ENCODE data around the gene SYNGAP1. TPM values are rescaled to one million over a fixed set of nuclear protein-coding genes. Genes with fewer than 3 reads are reported as not detected.

Gene SYNGAP1
- total and polyA plus RNA-seq, 2 of the 8 experiments (the other 6 are each of a cell fraction or from before 2014, with no cell fraction given): 31.0 to 101 TPM

DNA sequence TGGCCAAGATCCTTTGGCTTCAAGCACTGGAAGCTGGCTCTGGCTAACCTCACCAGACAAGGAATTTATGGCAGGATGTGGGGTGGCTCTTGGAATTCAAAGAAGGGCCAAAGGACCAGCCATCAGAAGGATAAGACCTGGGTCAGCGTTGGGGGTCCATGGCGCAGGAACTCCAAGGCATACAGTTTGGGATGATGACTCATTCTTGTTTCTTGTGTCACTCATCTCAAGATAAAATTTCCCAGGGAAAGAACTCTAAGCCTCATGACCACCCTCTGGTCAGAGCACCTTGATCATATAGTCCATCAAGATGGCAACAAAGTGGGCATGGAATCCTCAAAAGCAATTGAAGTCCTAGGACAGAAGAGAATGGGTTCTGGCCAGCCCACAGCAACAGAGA is 39.4 kb downstream of the SYNGAP1 start:
- H3K9ac ChIP-seq (replicated peaks in 1 of 4; ENCODE audit: extremely low read depth in 1 of 4, low read depth in 3 of 4, low read length in 3 of 4): no peak overlapping the region
- H3K4me2 ChIP-seq (ENCODE audit: insufficient read depth in 1 of 2, low read depth in 2 of 2, low read length in 2 of 2): no peak overlapping the region
- H2BK15ac ChIP-seq (ENCODE audit: low read length): no peak overlapping the region; the same call in 1 of the 2 replicates
- peaks cover 5% of the 10 kb centered on the region; the same call in 1 of the 2 replicates for H3K79me1 ChIP-seq (ENCODE audit: low read depth, low read length)
- no peak overlapping the region for H4K91ac ChIP-seq (replicated peaks; ENCODE audit: insufficient read length, low read length)
- CTCF ChIA-PET (ENCODE audit: partially characterized antibody): interaction anchor here (1.3 kb wide), 1 partner anchor 28 kb away, joined by 3 read pairs; no protein-coding TSS in a partner anchor
- H3K23ac ChIP-seq (ENCODE audit: insufficient read length): no peak overlapping the region
- H3K18ac ChIP-seq (ENCODE audit: extremely low read depth, low read length): no peak overlapping the region
- no peak overlapping the region for H4K5ac ChIP-seq (ENCODE audit: insufficient read length, low read depth, low read length)
- H3K27me3 ChIP-seq (replicated peaks in 1 of 4; ENCODE audit: control insufficient read depth in 3 of 4, extremely low read depth in 1 of 4, insufficient read depth in 3 of 4, low read length in 3 of 4): no peaks in the 10 kb centered on the region
- H3K23me2 ChIP-seq (ENCODE audit: low read depth, low read length): peaks cover 5% of the 10 kb centered on the region
- peaks cover 0 to 13% of the 10 kb centered on the region in 2 experiments; a peak in 2 of 4 replicates for H3K79me2 ChIP-seq (ENCODE audit: control insufficient read depth in 1 of 2, insufficient read depth in 2 of 2, low read length in 2 of 2)
- H3K14ac ChIP-seq (ENCODE audit: insufficient read length): no peak overlapping the region
- no peak overlapping the region for H2AFZ ChIP-seq (ENCODE audit: low read length)
- no peaks in the 10 kb centered on the region for H4K20me1 ChIP-seq (replicated peaks in 1 of 2; ENCODE audit: control insufficient read depth in 1 of 2, insufficient read depth in 2 of 2, low read length in 2 of 2)
- DNase-seq (ENCODE audit: low read depth in 1 of 2, low spot score in 2 of 2) (no peak), FAIRE-seq (no peak)
- H3K9me3 ChIP-seq (ENCODE audit: insufficient read depth in 2 of 2, low read depth in 1 of 2, low read length in 1 of 2): no peaks in the 10 kb centered on the region
- H4K8ac ChIP-seq (ENCODE audit: extremely low read depth, insufficient read depth, low read length): no peak overlapping the region
- no peak overlapping the region for H2AK5ac ChIP-seq (ENCODE audit: low read depth, low read length)
- H3K4me3 ChIP-seq (ENCODE audit: extremely low read depth in 1 of 4, insufficient read depth in 2 of 4, low read depth in 3 of 4, low read length in 4 of 4): no peak overlapping the region
- POLR2A ChIA-PET (ENCODE audit: partially characterized antibody): interaction anchor here (1.1 to 17.2 kb wide), 5 partner anchors 8 to 182 kb away, joined by 4 to 381 read pairs (median 6); partner anchors contain the start of gene B3GALT4
- no peak overlapping the region for H2BK12ac ChIP-seq (ENCODE audit: low read depth, low read length)
- WGBS, 2 experiments (ENCODE audit: extremely low coverage in 1 of 2, insufficient coverage in 1 of 2, insufficient read length in 1 of 2, insufficient replicate concordance in 2 of 2, low coverage in 1 of 2, low lambda C conversion rate in 2 of 2, missing lambda C conversion rate in 1 of 2): 90% methylated on average over 2 of the region's 2 CpGs; no CpG with 5 or more reads in 1 of the 2 experiments
- H3K36me3 ChIP-seq (ENCODE audit: control insufficient read depth in 2 of 4, insufficient read depth in 4 of 4, low read length in 3 of 4): peaks cover 10 to 12% (median 11%) of the 10 kb centered on the region in 4 experiments; a peak in 5 of 8 replicates
- no peak overlapping the region for H2BK20ac ChIP-seq (ENCODE audit: low read length)
- peaks cover 0 to 5% (median 4%) of the 10 kb centered on the region in 4 experiments; a peak in 5 of 7 replicates for H3K4me1 ChIP-seq (replicated peaks in 1 of 4; ENCODE audit: control insufficient read depth in 3 of 4, insufficient read depth in 4 of 4, low read length in 3 of 4)
- H2BK5ac ChIP-seq (ENCODE audit: low read depth, low read length): no peak overlapping the region
- H3K4ac ChIP-seq (replicated peaks; ENCODE audit: insufficient read length, low read depth, low read length): no peak overlapping the region
- no peak overlapping the region for H3K56ac ChIP-seq (replicated peaks; ENCODE audit: insufficient read length, low read depth, low read length)
- H2BK120ac ChIP-seq (replicated peaks; ENCODE audit: low read depth, low read length): no peak overlapping the region
- no peak overlapping the region for H3K27ac ChIP-seq (ENCODE audit: low read depth, low read length)
- TF ChIP-seq SP4 (IDR thresholded peaks at IDR 0.05; ENCODE audit: low read length) (no peak), ATF2 (IDR thresholded peaks at IDR 0.05; ENCODE audit: low read length) (no peak), JUND (IDR thresholded peaks at IDR 0.05; ENCODE audit: low read length) (no peak), NRF1 (IDR thresholded peaks at IDR 0.05; ENCODE audit: low read depth, low read length) (no peak), SIX5 (IDR thresholded peaks at IDR 0.05; ENCODE audit: low read depth, low read length) (no peak), TAF7 (optimal IDR thresholded peaks at IDR 0.05; ENCODE audit: borderline replicate concordance, low read depth, low read length) (no peak), RBBP5 (IDR thresholded peaks at IDR 0.05; ENCODE audit: borderline replicate concordance, low read depth, low read length) (no peak), CBX5 (IDR thresholded peaks at IDR 0.05; ENCODE audit: low read depth, low read length) (no peak), EP300 (IDR thresholded peaks at IDR 0.05; ENCODE audit: borderline replicate concordance in 1 of 2, low read depth in 2 of 2, low read length in 2 of 2) (no peak), EZH2 (IDR thresholded peaks at IDR 0.05; ENCODE audit: low read depth, low read length, severe bottlenecking) (no peak)
- TF ChIP-seq, protein P1, sequence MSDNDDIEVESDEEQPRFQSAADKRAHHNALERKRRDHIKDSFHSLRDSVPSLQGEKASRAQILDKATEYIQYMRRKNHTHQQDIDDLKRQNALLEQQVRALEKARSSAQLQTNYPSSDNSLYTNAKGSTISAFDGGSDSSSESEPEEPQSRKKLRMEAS (IDR thresholded peaks at IDR 0.05): no peak
